GM12873 (cell line): ENCODE measurements around the gene SORCS2.

ENCODE experiments used
- TF ChIP-seq, protein P1 (sequence below): IDR thresholded peaks from 2 replicates; pipeline ENCODE4 v1.5.1; 2012; ENCODE audit warnings: low read depth, mild to moderate bottlenecking, moderate library complexity, low read length, control low read depth; ENCODE audit not compliant: insufficient read depth; ENCODE audit errors: missing control alignments

SORCS2 gene

DNA sequence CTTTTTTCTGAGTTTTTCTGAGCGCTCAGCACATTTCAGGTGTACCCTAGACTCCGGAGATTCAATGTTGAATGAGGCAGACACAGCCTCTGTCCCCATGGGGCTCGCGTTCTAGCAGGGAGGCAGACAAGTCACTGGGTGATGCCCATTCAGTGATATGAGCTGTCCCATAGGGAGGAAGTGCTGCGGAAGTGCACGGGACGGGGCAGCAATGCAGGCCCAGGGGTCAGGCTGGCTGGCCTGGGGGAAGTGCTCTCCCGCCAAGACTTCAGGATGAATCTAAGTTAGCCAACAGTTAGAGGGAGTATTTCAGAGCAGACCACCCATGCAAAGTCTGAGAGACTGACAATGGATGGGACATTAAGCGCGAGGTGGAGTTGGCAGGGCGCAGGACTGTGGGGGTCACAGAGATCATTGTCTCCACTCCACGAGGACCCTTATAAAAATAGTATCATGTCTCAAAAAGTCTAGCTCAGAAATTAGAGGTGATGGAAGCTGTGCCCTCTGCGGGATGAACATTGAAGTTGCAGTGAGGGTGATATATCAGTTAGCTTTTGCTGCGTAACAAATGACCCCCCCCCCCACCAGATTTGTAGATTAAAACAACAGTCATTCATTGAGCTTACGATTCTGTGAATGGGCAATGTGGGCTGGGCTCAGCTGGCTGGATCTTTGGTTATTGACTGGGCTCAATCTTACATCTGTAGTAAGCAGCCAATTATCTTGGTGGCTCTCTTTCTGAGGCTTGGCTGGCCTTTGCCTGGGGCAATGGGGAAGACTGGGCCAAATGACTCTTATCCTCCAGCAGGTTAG lies 226.0 kb downstream of the SORCS2 start:
- TF ChIP-seq, protein P1, sequence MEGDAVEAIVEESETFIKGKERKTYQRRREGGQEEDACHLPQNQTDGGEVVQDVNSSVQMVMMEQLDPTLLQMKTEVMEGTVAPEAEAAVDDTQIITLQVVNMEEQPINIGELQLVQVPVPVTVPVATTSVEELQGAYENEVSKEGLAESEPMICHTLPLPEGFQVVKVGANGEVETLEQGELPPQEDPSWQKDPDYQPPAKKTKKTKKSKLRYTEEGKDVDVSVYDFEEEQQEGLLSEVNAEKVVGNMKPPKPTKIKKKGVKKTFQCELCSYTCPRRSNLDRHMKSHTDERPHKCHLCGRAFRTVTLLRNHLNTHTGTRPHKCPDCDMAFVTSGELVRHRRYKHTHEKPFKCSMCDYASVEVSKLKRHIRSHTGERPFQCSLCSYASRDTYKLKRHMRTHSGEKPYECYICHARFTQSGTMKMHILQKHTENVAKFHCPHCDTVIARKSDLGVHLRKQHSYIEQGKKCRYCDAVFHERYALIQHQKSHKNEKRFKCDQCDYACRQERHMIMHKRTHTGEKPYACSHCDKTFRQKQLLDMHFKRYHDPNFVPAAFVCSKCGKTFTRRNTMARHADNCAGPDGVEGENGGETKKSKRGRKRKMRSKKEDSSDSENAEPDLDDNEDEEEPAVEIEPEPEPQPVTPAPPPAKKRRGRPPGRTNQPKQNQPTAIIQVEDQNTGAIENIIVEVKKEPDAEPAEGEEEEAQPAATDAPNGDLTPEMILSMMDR: no peak

DNA sequence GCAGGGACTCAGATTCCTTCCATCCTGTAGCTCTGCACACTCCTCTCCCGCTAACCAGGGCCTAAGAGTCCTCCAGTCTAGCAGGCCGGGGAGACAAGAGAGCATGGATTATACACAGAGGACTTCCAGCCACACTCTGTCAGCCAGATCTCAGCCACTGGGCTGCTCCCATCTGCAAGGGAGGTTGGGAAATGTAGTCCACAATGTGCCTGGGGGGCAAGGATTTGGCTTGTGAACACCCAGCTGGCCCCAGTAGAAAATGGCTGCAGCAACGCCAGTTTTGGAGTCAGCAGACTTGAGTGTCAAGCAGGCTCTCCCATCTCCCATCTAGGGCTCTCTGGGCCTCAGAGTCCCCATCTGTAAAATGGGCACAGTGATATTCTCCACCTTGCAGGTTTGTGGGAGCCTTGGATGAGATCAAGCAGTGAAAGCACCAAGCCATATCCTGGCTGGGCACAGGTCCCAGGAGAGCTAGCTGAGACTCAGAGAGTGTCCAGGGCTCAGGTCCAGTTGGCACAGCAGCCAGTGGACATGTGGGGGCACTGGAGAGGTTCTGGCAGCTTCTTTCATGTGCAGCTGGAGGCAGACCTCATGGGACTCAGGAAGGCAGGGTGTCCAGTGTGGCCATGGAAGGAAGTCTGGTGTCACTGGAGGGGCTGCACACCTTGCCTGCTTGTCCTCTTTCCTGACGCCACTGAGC lies 227.8 kb downstream of the SORCS2 start:
- TF ChIP-seq, protein P1: no peak

DNA sequence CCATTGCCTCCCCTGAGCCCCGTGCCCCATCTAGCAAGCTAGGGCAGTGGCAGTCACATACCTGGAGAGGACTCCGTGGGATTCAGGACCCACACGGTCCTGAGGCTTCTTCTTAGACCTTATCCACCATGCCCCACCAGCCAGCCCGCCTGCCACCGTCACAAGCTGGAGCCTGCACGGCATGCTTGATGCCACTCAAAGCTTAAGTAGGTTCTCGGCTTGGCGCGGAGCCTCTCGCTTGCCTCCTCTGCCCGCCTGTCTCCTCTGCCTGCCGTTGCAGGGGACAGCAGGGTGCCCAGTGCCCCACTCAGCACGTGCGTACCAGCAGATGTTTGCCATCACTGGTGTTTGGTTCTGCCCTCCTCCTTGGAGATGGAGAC lies 228.3 kb downstream of the SORCS2 start:
- TF ChIP-seq, protein P1: no peak

GRCh38 chr4:7421356-7422150 lies 229.2 kb downstream of the SORCS2 start:
- TF ChIP-seq, protein P1: no peak

- TF ChIP-seq, protein P1: no peak
Observed at GRCh38 chr4:7422151-7422897, 230.0 kb downstream of the SORCS2 start.

DNA sequence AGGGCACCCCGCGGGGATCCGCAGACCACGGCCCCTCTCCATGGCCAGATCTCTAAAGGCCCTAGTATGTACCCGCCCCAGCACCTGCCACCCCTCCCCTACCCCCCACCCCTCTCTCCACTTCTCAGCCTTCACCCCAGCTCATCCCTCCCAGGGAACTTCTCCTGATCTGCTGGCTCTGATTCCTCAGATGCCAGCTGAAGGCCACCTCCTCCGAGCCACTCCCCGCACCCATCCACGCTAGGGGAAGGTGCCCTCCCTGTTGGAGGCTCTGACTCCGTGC lies 230.5 kb downstream of the SORCS2 start:
- TF ChIP-seq, protein P1: no peak
